Subcutaneous adipose tissue (tissue), 4 donors: ENCODE results near the gene PARD6A. TPM values are rescaled to one million over a fixed set of nuclear protein-coding genes. Genes with fewer than 3 reads are reported as not detected.

Source experiments
- CTCF ChIP-seq: fragments of 450-650 bp; IDR thresholded peaks from one replicate; pipeline ENCODE4 v1.5.1; 2016; ENCODE audit warnings: low read depth, mild to moderate bottlenecking, control low read depth, antibody characterized with exemption, moderate library complexity
- total RNA-seq, 4 donors: library from RNA; depleted of rRNA; stranded (reverse); fragments of >200 nt; gene quantifications; one replicate each; pipeline ENCODE4 v1.1.0, GENCODE V29; 2016

The PARD6A gene
- total RNA-seq, 4 donors from 2014 or later: 2.8 to 5.4 (median 4.8) TPM

GRCh38 chr16:67701420-67701819 is 40.7 kb downstream of the PARD6A start:
- TF ChIP-seq CTCF: no peak

- no peak for TF ChIP-seq CTCF
Measured at GRCh38 chr16:67702130-67702529, 41.4 kb downstream of the PARD6A start.

- no peak for TF ChIP-seq CTCF
Measured at GRCh38 chr16:67703626-67704025, 42.9 kb downstream of the PARD6A start.

GRCh38 chr16:67704110-67704509 is 43.4 kb downstream of the PARD6A start:
- TF ChIP-seq CTCF: no peak

GRCh38 chr16:67707210-67707609 is 46.5 kb downstream of the PARD6A start:
- no peak for TF ChIP-seq CTCF

GRCh38 chr16:67707790-67708189 is 47.0 kb downstream of the PARD6A start:
- TF ChIP-seq CTCF: no peak

- TF ChIP-seq CTCF: no peak
Measured at GRCh38 chr16:67708368-67708771, 47.6 kb downstream of the PARD6A start.
